H9 (cell line): ENCODE data around the gene SOCS4. TPM values are rescaled to one million over a fixed set of nuclear protein-coding genes. Genes with fewer than 3 reads are reported as not detected.

Source experiments
- DNase-seq: peaks from one replicate; pipeline ENCODE4 v3.0.0-alpha.2; 2017
- H2AFZ ChIP-seq: one replicate; pipeline ENCODE4 v1.6.1; 2013; ENCODE audit warnings: mild to moderate bottlenecking, low read length, control low read depth, moderate library complexity
- H2AK5ac ChIP-seq: 2 replicates; pipeline ENCODE4 v1.6.1; 2013; ENCODE audit warnings: low read length, control low read depth, mixed read lengths; ENCODE audit not compliant: insufficient read length
- H2BK120ac ChIP-seq: one replicate; pipeline ENCODE4 v1.6.1; 2013; ENCODE audit warnings: low read depth, mild to moderate bottlenecking, low read length, control low read depth, inconsistent platforms; ENCODE audit not compliant: poor library complexity, severe bottlenecking
- H2BK12ac ChIP-seq: 2 replicates; pipeline ENCODE4 v1.6.1; 2013; ENCODE audit warnings: low read length, control low read depth, mixed read lengths, low read depth; ENCODE audit not compliant: insufficient read length
- H2BK15ac ChIP-seq: 2 replicates; pipeline ENCODE4 v1.6.1; 2013; ENCODE audit warnings: low read depth, low read length, control low read depth
- H2BK20ac ChIP-seq: one replicate; pipeline ENCODE4 v1.6.1; 2013; ENCODE audit warnings: low read depth, mild to moderate bottlenecking, low read length, control low read depth, inconsistent platforms; ENCODE audit not compliant: poor library complexity, severe bottlenecking
- H2BK5ac ChIP-seq: 2 replicates; pipeline ENCODE4 v1.6.1; 2013; ENCODE audit warnings: low read length, control low read depth, mixed read lengths; ENCODE audit not compliant: insufficient read length
- H3K14ac ChIP-seq: 2 replicates; pipeline ENCODE4 v1.6.1; 2013; ENCODE audit warnings: low read length, control low read depth; ENCODE audit not compliant: insufficient read depth
- H3K18ac ChIP-seq: 2 replicates; pipeline ENCODE4 v1.6.1; 2013; ENCODE audit warnings: low read depth, mild to moderate bottlenecking, mixed read lengths, low read length, control low read depth; ENCODE audit not compliant: insufficient read length
- H3K23ac ChIP-seq: 2 replicates; pipeline ENCODE4 v1.6.1; 2013; ENCODE audit warnings: low read length, control low read depth, mixed read lengths, low read depth; ENCODE audit not compliant: insufficient read length
- H3K23me2 ChIP-seq: 2 replicates; pipeline ENCODE4 v1.6.1; 2013; ENCODE audit warnings: low read depth, mild to moderate bottlenecking, mixed read lengths, low read length, control low read depth; ENCODE audit not compliant: insufficient read length, poor library complexity, severe bottlenecking
- H3K27ac ChIP-seq: 2 replicates; pipeline ENCODE4 v1.5.1; 2013; ENCODE audit warnings: low read length, control low read depth, mixed read lengths, low read depth; ENCODE audit not compliant: insufficient read length
- H3K27me3 ChIP-seq: 2 replicates; pipeline ENCODE4 v1.6.1; 2013; ENCODE audit warnings: low read length, control low read depth, inconsistent platforms; ENCODE audit not compliant: insufficient read depth
- H3K4ac ChIP-seq: 2 replicates; pipeline ENCODE4 v1.6.1; 2013; ENCODE audit warnings: low read depth, mild to moderate bottlenecking, control low read depth, inconsistent platforms, low read length, moderate library complexity
- H3K4me1 ChIP-seq: 2 replicates; pipeline ENCODE4 v1.6.1; 2013; ENCODE audit warnings: low read length, control low read depth, inconsistent platforms; ENCODE audit not compliant: insufficient read depth
- H3K4me2 ChIP-seq: 2 replicates; pipeline ENCODE4 v1.6.1; 2013; ENCODE audit warnings: low read length, control low read depth, mixed read lengths; ENCODE audit not compliant: insufficient read length, insufficient read depth
- H3K56ac ChIP-seq: 2 replicates; pipeline ENCODE4 v1.6.1; 2013; ENCODE audit warnings: low read depth, mild to moderate bottlenecking, mixed read lengths, low read length, control low read depth; ENCODE audit not compliant: insufficient read length
- H3K79me1 ChIP-seq: 2 replicates; pipeline ENCODE4 v1.6.1; 2013; ENCODE audit warnings: low read depth, mild to moderate bottlenecking, moderate library complexity, low read length, control low read depth, inconsistent platforms; ENCODE audit not compliant: insufficient read depth, poor library complexity, severe bottlenecking
- H3K79me2 ChIP-seq: 2 replicates; pipeline ENCODE4 v1.6.1; 2013; ENCODE audit warnings: low read length, control low read depth, inconsistent platforms; ENCODE audit not compliant: insufficient read depth
- H3K9ac ChIP-seq: 2 replicates; pipeline ENCODE4 v1.6.1; 2013; ENCODE audit warnings: low read length, control low read depth, mixed read lengths; ENCODE audit not compliant: insufficient read length; ENCODE audit errors: extremely low read depth
- H3K9me3 ChIP-seq: one replicate; pipeline ENCODE4 v1.6.1; 2013; ENCODE audit warnings: low read depth, low read length, inconsistent platforms; ENCODE audit not compliant: control insufficient read depth
- H3T11ph ChIP-seq: one replicate; pipeline ENCODE4 v1.6.1; 2013; ENCODE audit warnings: mild to moderate bottlenecking, low read length, control low read depth, inconsistent platforms
- H4K20me1 ChIP-seq: one replicate; pipeline ENCODE4 v1.6.1; 2013; ENCODE audit not compliant: control insufficient read depth, insufficient read length, insufficient read depth
- H4K5ac ChIP-seq: 2 replicates; pipeline ENCODE4 v1.6.1; 2013; ENCODE audit warnings: low read depth, mild to moderate bottlenecking, mixed read lengths, low read length, control low read depth; ENCODE audit not compliant: insufficient read length
- H4K8ac ChIP-seq: replicated peaks from 2 replicates; pipeline ENCODE4 v1.6.1; 2013; ENCODE audit warnings: low read length, control low read depth, mixed read lengths, low read depth; ENCODE audit not compliant: insufficient read length
- H4K91ac ChIP-seq: 2 replicates; pipeline ENCODE4 v1.6.1; 2013; ENCODE audit warnings: low read depth, mild to moderate bottlenecking, moderate library complexity, mixed read lengths, low read length, control low read depth; ENCODE audit not compliant: insufficient read length
- H3K27ac Mint-ChIP-seq, 3 experiments: 2 replicates in 2 of 3; 3 replicates in 1 of 3; pipeline ENCODE4 v1.8.0; 2020 to 2021; ENCODE audit warnings: mixed read lengths in 3 of 3, mild to moderate bottlenecking in 1 of 3, moderate library complexity in 1 of 3
- H3K27me3 Mint-ChIP-seq: 2 replicates; pipeline ENCODE4 v1.8.0; 2021; ENCODE audit warnings: low read depth, mild to moderate bottlenecking, moderate library complexity, mixed read lengths
- H3K36me3 Mint-ChIP-seq, 3 experiments: 2 replicates in 2 of 3; 3 replicates in 1 of 3; pipeline ENCODE4 v1.8.0; 2020 to 2021; ENCODE audit warnings: low read depth in 3 of 3, mixed read lengths in 3 of 3; ENCODE audit not compliant: insufficient read depth in 1 of 3
- H3K4me1 Mint-ChIP-seq, 2 experiments: 2 replicates each; pipeline ENCODE4 v1.8.0; 2020; ENCODE audit warnings: mixed read lengths in 2 of 2
- H3K4me3 Mint-ChIP-seq, 2 experiments: 2 replicates in 1 of 2; 3 replicates in 1 of 2; pipeline ENCODE4 v1.8.0; 2020 to 2021; ENCODE audit warnings: mild to moderate bottlenecking in 2 of 2, mixed read lengths in 2 of 2, moderate library complexity in 1 of 2
- H3K9me3 Mint-ChIP-seq, 2 experiments: 2 replicates in 1 of 2; 3 replicates in 1 of 2; pipeline ENCODE4 v1.8.0; 2020; ENCODE audit warnings: mild to moderate bottlenecking in 2 of 2, mixed read lengths in 2 of 2, moderate library complexity in 1 of 2
- WGBS: extraction: QIAGEN DNeasy Blood & Tissue Kit; methylation state at CpG from one replicate; pipeline ENCODE4 v1.1.7; 2013; ENCODE audit warnings: missing lambda C conversion rate, low lambda C conversion rate, mixed read lengths; ENCODE audit not compliant: insufficient read length; ENCODE audit errors: extremely low coverage; 5-methylcytosine and 5-hydroxymethylcytosine counted together
- total RNA-seq: library from RNA; stranded (reverse); gene quantifications from 2 replicates; pipeline ENCODE4 v1.2.1, GENCODE V29; 2021
- TF ChIP-seq, protein P1 (sequence below): fragments of 200-600 bp; sonication (generic); conservative IDR thresholded peaks from 3 replicates; pipeline ENCODE4 v1.8.0; 2021; ENCODE audit warnings: antibody characterized with exemption, mild to moderate bottlenecking

Gene SOCS4
- total RNA-seq, 1 experiment from 2014 or later, result 38.5 TPM

- peak overlapping the region; percentile 100 for H3K56ac ChIP-seq
- peaks cover 27% of the 10 kb centered on the region; the same call in 1 of the 2 replicates for H3K79me2 ChIP-seq
- peak overlapping the region; percentile 96 for H2BK12ac ChIP-seq
- WGBS, result no CpG with 5 or more reads among the region's 14 CpGs
- no peak overlapping the region for H2BK15ac ChIP-seq
- no peak overlapping the region for H2AFZ ChIP-seq
- Mint-ChIP-seq H3K4me3 (peak overlapping the region; percentile 86 to 95), H3K4me1 (peaks cover 30% of the 10 kb centered on the region in 2 experiments), H3K27ac (peak overlapping the region; percentile 96 to 99 (median 99)), H3K9me3 (no peaks in the 10 kb centered on the region; a peak in 1 of 5 replicates), H3K27me3 (no peaks in the 10 kb centered on the region), H3K36me3 (peaks cover 11 to 25% (median 23%) of the 10 kb centered on the region in 3 experiments; a peak in 6 of 7 replicates)
- H3K23ac ChIP-seq, result no peak overlapping the region
- H3K4me2 ChIP-seq, result peak overlapping the region; percentile 93
- peak overlapping the region; percentile 100; the same call in 1 of the 2 replicates for H3K4ac ChIP-seq
- peak overlapping the region; percentile 98 for H2BK120ac ChIP-seq
- TF ChIP-seq, protein P1, sequence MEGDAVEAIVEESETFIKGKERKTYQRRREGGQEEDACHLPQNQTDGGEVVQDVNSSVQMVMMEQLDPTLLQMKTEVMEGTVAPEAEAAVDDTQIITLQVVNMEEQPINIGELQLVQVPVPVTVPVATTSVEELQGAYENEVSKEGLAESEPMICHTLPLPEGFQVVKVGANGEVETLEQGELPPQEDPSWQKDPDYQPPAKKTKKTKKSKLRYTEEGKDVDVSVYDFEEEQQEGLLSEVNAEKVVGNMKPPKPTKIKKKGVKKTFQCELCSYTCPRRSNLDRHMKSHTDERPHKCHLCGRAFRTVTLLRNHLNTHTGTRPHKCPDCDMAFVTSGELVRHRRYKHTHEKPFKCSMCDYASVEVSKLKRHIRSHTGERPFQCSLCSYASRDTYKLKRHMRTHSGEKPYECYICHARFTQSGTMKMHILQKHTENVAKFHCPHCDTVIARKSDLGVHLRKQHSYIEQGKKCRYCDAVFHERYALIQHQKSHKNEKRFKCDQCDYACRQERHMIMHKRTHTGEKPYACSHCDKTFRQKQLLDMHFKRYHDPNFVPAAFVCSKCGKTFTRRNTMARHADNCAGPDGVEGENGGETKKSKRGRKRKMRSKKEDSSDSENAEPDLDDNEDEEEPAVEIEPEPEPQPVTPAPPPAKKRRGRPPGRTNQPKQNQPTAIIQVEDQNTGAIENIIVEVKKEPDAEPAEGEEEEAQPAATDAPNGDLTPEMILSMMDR, result no peak
- peak overlapping the region; percentile 99 for H4K8ac ChIP-seq
- peak overlapping the region; percentile 99 for H3T11ph ChIP-seq
- DNase-seq, result no peak
- no peaks in the 10 kb centered on the region for H4K20me1 ChIP-seq
- peak overlapping the region; percentile 99; the same call in 1 of the 2 replicates for H3K14ac ChIP-seq
- H4K5ac ChIP-seq, result peak overlapping the region; percentile 100
- H3K79me1 ChIP-seq, result peaks cover 7% of the 10 kb centered on the region
- peak overlapping the region; percentile 90 for H4K91ac ChIP-seq
- H2BK5ac ChIP-seq, result peak overlapping the region; percentile 99
- no peaks in the 10 kb centered on the region for H3K9me3 ChIP-seq
- peak overlapping the region; percentile 99 for H3K18ac ChIP-seq
- no peaks in the 10 kb centered on the region; the same call in 1 of the 2 replicates for H3K4me1 ChIP-seq
- H3K9ac ChIP-seq, result peak overlapping the region; percentile 100
- no peaks in the 10 kb centered on the region for H3K27me3 ChIP-seq
- peak overlapping the region; percentile 95 for H3K27ac ChIP-seq
- peak overlapping the region; percentile 66 for H2AK5ac ChIP-seq
- H3K23me2 ChIP-seq, result peaks cover 10% of the 10 kb centered on the region
- H2BK20ac ChIP-seq, result peak overlapping the region; percentile 100
Observed at GRCh38 chr14:55052269-55052930, 25.4 kb downstream of the SOCS4 start.
